ENCODE data around the gene SERPINC1. TPM values are rescaled to one million over a fixed set of nuclear protein-coding genes. Genes with fewer than 3 reads are reported as not detected.
"Not testable (repeated sequence)": the region's sequence is repeated elsewhere in the genome, so short reads cannot be mapped to it uniquely, and the experiment has no call there.

SERPINC1 gene
- total RNA-seq (not detected), polyA plus RNA-seq (under 1 TPM in 1 of 2 donors, not detected in 1; 0.25 TPM)
- long read RNA-seq, donor 1, result 0 reads
- long read RNA-seq, donor 2, result 0 reads

DNA sequence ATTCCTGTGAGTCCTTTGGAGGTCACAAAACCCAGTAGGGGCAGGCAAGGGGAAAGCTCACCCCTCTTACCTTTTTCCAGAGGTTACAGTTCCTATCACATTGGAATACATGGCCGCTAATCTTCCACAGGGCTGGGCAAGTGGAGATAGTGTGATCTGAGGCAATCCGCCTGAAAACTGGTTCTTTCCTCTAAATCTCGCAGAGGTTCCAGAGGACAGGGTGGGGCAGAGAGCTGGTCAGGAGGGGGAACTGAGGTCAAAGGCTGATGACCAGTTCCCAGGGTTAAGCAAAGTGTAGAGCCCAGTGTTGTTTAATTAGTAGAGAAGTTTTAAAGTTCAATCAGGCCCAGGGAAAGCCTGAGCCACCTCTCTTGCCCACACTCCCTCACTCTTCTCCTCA lies at the start of gene SERPINC1:
Gene SERPINC1 (minus strand): TSS at position 179 of the 400 bp plus-strand sequence. CDS start 68 bp downstream, at position 111.
- Histone ChIP-seq H3K36me3 (ENCODE audit: control insufficient read depth in 1 of 2, insufficient read depth in 2 of 2, low read length in 1 of 2) (no peaks in the 10 kb centered on the region), H3K27me3 (ENCODE audit: control insufficient read depth in 1 of 2, insufficient read depth in 2 of 2, low read length in 1 of 2) (no peaks in the 10 kb centered on the region), H3K9me3 (ENCODE audit: control insufficient read depth, low read length) (no peaks in the 10 kb centered on the region), H3K4me1 (ENCODE audit: control insufficient read depth in 1 of 2, insufficient read depth in 2 of 2, low read length in 2 of 2) (no peaks in the 10 kb centered on the region), H3K27ac (ENCODE audit: low read depth in 1 of 2, low read length in 2 of 2) (no peak within 1 kb of the TSS), H3K4me3 (ENCODE audit: low read length in 2 of 2) (no peak within 1 kb of the TSS)
- intact Hi-C loops (cut with DNase I), result no loop called here
- WGBS, 2 donors, result 90 to 91% methylated on average over 3 of the region's 3 CpGs
- no peak for DNase-seq
- ATAC-seq (ENCODE audit: low FRiP score), result no peak

DNA sequence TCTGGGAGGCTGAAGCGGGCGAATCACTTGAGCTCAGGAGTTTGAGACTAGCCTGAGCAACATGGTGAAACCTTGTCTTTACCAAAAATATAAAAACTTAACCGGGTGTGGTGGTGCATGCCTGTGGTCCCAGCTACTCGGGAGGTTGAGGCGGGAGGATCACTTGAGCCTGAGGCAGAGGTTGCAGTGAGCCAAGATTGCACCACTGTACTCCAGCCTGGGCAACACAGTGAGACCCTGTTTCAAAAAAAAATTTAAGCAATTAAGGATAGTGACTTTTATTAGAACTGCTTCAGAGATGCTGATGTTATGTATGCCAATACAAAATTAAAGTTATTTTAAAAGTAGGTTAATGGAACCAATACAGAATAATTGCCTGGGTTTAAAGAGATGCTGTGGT lies 48.8 kb upstream of the SERPINC1 start:
- DNase-seq; H3K4me3 ChIP-seq (ENCODE audit: low read length in 2 of 2); H3K9me3 ChIP-seq (ENCODE audit: control insufficient read depth, low read length); ATAC-seq (ENCODE audit: low FRiP score); H3K27ac ChIP-seq (ENCODE audit: low read depth in 1 of 2, low read length in 2 of 2); H3K4me1 ChIP-seq (ENCODE audit: control insufficient read depth in 1 of 2, insufficient read depth in 2 of 2, low read length in 2 of 2); H3K36me3 ChIP-seq (ENCODE audit: control insufficient read depth in 1 of 2, insufficient read depth in 2 of 2, low read length in 1 of 2); H3K27me3 ChIP-seq (ENCODE audit: control insufficient read depth in 1 of 2, insufficient read depth in 2 of 2, low read length in 1 of 2); intact Hi-C loops (cut with DNase I): not testable (repeated sequence)
- WGBS, 2 donors, result 93 to 96% methylated on average over 5 of the region's 5 CpGs

DNA sequence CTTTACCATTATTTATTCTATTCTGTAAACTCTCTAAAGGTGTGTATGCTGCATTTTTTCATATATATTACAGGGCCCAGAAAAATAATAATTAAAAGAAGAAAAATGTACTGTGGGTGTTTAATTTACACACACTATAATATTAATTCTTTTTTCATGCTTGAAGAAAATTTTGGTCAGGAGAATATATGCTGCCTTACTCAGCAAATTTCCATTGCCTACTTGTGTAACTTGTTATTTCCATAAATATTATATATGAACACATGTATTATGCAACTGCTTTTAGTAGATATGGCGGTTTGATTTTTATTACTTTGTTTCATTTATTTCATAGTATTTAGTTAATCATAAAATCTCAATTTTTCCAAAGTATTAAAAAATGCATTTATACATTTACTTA lies 46.4 kb upstream of the SERPINC1 start:
- Histone ChIP-seq H3K36me3 (ENCODE audit: control insufficient read depth in 1 of 2, insufficient read depth in 2 of 2, low read length in 1 of 2) (peaks cover 0 to 4% of the 10 kb centered on the region in 2 donors), H3K27ac (ENCODE audit: low read depth in 1 of 2, low read length in 2 of 2) (no peak overlapping the region), H3K4me3 (ENCODE audit: low read length in 2 of 2) (no peak overlapping the region), H3K9me3 (ENCODE audit: control insufficient read depth, low read length) (no peaks in the 10 kb centered on the region), H3K27me3 (ENCODE audit: control insufficient read depth in 1 of 2, insufficient read depth in 2 of 2, low read length in 1 of 2) (no peaks in the 10 kb centered on the region), H3K4me1 (ENCODE audit: control insufficient read depth in 1 of 2, insufficient read depth in 2 of 2, low read length in 2 of 2) (no peaks in the 10 kb centered on the region)
- intact Hi-C loops (cut with DNase I), result no loop called here
- DNase-seq, result no peak
- 96 to 98% methylated on average over 1 of the region's 1 CpG for WGBS, 2 donors
- no peak for ATAC-seq (ENCODE audit: low FRiP score)

DNA sequence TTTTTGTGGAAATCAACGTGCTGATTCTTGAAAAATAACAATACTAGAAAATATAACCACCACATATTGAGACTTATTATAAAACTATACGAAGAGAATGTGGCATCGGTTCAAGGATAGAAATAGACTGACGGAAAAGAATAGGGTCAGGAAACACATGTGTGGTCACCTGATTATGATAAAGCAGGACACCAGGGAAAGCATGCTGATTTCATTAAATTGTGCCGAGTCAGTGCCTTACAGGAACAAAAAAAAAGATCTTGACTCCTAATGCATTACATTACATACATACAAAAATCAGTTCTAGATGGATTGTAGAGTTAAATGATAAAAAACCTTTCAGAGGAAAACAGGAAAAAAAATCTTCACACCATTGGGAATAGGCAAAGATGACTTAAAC lies 43.5 kb upstream of the SERPINC1 start:
- no peaks in the 10 kb centered on the region for H3K9me3 ChIP-seq (ENCODE audit: control insufficient read depth, low read length)
- DNase-seq, result no peak
- H3K36me3 ChIP-seq (ENCODE audit: control insufficient read depth in 1 of 2, insufficient read depth in 2 of 2, low read length in 1 of 2), result peaks cover 0 to 4% of the 10 kb centered on the region in 2 donors
- H3K27me3 ChIP-seq (ENCODE audit: control insufficient read depth in 1 of 2, insufficient read depth in 2 of 2, low read length in 1 of 2), result no peaks in the 10 kb centered on the region
- H3K4me1 ChIP-seq (ENCODE audit: control insufficient read depth in 1 of 2, insufficient read depth in 2 of 2, low read length in 2 of 2), result no peaks in the 10 kb centered on the region
- no peak overlapping the region for H3K4me3 ChIP-seq (ENCODE audit: low read length in 2 of 2)
- no peak for ATAC-seq (ENCODE audit: low FRiP score)
- 73 to 85% methylated on average over 5 of the region's 5 CpGs for WGBS, 2 donors
- intact Hi-C loops (cut with DNase I), result no loop called here
- no peak overlapping the region for H3K27ac ChIP-seq (ENCODE audit: low read depth in 1 of 2, low read length in 2 of 2)

DNA sequence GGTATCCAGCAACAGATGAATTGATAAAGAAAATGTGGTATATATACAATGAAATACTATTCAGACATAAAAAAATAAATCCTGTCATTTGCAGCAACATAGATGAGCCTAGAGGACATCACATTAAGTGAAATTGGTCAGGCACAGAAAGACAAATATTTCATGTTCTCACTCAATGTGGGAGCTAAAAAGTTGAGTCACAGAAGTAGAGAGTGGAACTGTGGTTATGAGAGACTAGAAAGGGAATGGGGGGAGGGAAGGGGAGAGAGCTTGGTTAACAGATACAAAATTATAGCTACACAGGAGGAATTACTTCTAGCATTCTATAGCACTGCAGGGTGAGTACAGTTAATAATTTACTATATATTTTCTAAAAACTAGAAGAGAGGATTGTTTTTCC lies 37.1 kb upstream of the SERPINC1 start:
- Histone ChIP-seq H3K27me3 (ENCODE audit: control insufficient read depth in 1 of 2, insufficient read depth in 2 of 2, low read length in 1 of 2) (no peaks in the 10 kb centered on the region), H3K9me3 (ENCODE audit: control insufficient read depth, low read length) (no peaks in the 10 kb centered on the region), H3K4me1 (ENCODE audit: control insufficient read depth in 1 of 2, insufficient read depth in 2 of 2, low read length in 2 of 2) (no peaks in the 10 kb centered on the region), H3K36me3 (ENCODE audit: control insufficient read depth in 1 of 2, insufficient read depth in 2 of 2, low read length in 1 of 2) (peaks cover 0 to 2% of the 10 kb centered on the region in 2 donors), H3K4me3 (ENCODE audit: low read length in 2 of 2) (no peak overlapping the region), H3K27ac (ENCODE audit: low read depth in 1 of 2, low read length in 2 of 2) (no peak overlapping the region)
- no peak for ATAC-seq (ENCODE audit: low FRiP score)
- intact Hi-C loops (cut with DNase I), result no loop called here
- DNase-seq, result no peak

DNA sequence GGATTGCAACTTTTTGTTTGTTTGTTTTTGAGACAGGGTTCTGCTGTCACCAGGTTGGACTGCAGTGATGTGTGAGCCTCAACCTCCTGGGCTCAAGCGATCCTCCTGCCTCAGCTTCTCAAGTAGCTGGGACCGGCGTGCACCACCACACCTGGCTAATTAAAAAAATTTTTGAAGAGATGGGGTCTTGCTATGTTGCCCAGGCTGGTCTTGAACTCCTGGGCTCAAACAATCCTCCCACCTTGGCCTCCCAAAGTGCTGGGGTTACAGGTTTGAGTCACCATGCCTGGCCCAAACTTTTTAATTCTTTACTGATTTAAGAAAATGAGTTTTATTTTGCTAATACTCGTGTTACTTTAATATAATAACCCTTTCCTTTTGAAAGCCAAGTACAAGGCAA lies 31.5 kb upstream of the SERPINC1 start:
- DNase-seq (no peak), ATAC-seq (ENCODE audit: low FRiP score) (no peak)
- intact Hi-C loops (cut with DNase I), result no loop called here
- Histone ChIP-seq H3K27me3 (ENCODE audit: control insufficient read depth in 1 of 2, insufficient read depth in 2 of 2, low read length in 1 of 2) (no peaks in the 10 kb centered on the region), H3K4me3 (ENCODE audit: low read length in 2 of 2) (no peak overlapping the region), H3K36me3 (ENCODE audit: control insufficient read depth in 1 of 2, insufficient read depth in 2 of 2, low read length in 1 of 2) (peaks cover 2 to 3% of the 10 kb centered on the region in 2 donors), H3K9me3 (ENCODE audit: control insufficient read depth, low read length) (no peaks in the 10 kb centered on the region), H3K27ac (ENCODE audit: low read depth in 1 of 2, low read length in 2 of 2) (no peak overlapping the region), H3K4me1 (ENCODE audit: control insufficient read depth in 1 of 2, insufficient read depth in 2 of 2, low read length in 2 of 2) (no peaks in the 10 kb centered on the region)
- WGBS, 2 donors, result 86 to 97% methylated on average over 4 of the region's 4 CpGs

DNA sequence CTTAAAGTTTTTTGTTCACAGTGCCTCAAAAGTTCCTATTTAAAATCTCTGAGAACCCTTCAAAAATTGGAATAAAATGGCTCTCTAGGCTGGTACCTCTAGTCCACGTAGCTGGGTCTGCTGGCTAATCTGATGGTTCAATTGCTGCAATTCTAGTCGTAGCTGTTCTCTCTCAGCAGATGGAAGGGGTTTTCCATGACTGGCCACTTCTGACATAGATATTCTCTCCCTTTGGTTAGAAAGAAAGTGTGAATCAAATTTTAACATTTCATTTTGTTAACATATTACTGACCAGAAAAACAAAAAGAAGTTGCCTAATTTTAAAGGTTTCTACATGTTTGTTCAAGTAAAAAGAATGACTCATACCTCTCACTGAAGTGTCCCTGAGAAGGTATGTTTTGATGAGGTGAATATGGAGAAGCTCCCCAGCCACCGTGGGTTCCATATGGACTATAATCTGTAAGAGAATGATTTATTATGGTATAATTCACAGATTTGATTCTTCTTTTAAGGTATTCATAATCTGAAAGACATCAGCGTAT lies 29.3 kb upstream of the SERPINC1 start:
- no peaks in the 10 kb centered on the region for H3K9me3 ChIP-seq (ENCODE audit: control insufficient read depth, low read length)
- ATAC-seq (ENCODE audit: low FRiP score) (no peak), DNase-seq (no peak)
- peaks cover 4 to 6% of the 10 kb centered on the region in 2 donors for H3K36me3 ChIP-seq (ENCODE audit: control insufficient read depth in 1 of 2, insufficient read depth in 2 of 2, low read length in 1 of 2)
- no peaks in the 10 kb centered on the region for H3K4me1 ChIP-seq (ENCODE audit: control insufficient read depth in 1 of 2, insufficient read depth in 2 of 2, low read length in 2 of 2)
- intact Hi-C loops (cut with DNase I), result no loop called here
- H3K27ac ChIP-seq (ENCODE audit: low read depth in 1 of 2, low read length in 2 of 2), result no peak overlapping the region
- WGBS, 2 donors, result 86 to 90% methylated on average over 4 of the region's 4 CpGs
- no peaks in the 10 kb centered on the region for H3K27me3 ChIP-seq (ENCODE audit: control insufficient read depth in 1 of 2, insufficient read depth in 2 of 2, low read length in 1 of 2)
- no peak overlapping the region for H3K4me3 ChIP-seq (ENCODE audit: low read length in 2 of 2)

DNA sequence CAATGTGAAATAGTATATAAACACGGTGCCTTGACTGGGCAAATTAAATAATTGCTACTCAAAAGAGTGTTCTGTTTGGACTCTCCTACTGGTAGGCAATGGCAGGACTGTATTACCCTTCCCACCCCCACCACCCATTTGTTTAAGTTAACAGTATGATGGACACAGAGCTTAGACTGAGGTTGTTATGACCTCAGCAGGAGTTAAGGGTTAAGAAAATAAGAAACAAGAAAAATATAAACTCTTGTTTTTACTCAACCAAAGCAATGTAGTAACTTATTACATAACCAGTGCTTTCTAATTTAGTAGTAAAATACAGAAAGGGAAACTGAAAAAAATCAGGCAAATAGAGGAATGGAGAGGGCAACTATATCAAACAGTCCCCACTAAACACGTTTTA lies 19.9 kb upstream of the SERPINC1 start:
- H3K4me3 ChIP-seq (ENCODE audit: low read length in 2 of 2), result no peak overlapping the region
- H3K27ac ChIP-seq (ENCODE audit: low read depth in 1 of 2, low read length in 2 of 2), result no peak overlapping the region
- H3K9me3 ChIP-seq (ENCODE audit: control insufficient read depth, low read length), result no peaks in the 10 kb centered on the region
- no peak for DNase-seq
- 50 to 71% methylated on average over 2 of the region's 2 CpGs for WGBS, 2 donors
- H3K27me3 ChIP-seq (ENCODE audit: control insufficient read depth in 1 of 2, insufficient read depth in 2 of 2, low read length in 1 of 2), result no peaks in the 10 kb centered on the region
- no peak for ATAC-seq (ENCODE audit: low FRiP score)
- no peaks in the 10 kb centered on the region for H3K4me1 ChIP-seq (ENCODE audit: control insufficient read depth in 1 of 2, insufficient read depth in 2 of 2, low read length in 2 of 2)
- intact Hi-C loops (cut with DNase I), result no loop called here
- H3K36me3 ChIP-seq (ENCODE audit: control insufficient read depth in 1 of 2, insufficient read depth in 2 of 2, low read length in 1 of 2), result no peaks in the 10 kb centered on the region

DNA sequence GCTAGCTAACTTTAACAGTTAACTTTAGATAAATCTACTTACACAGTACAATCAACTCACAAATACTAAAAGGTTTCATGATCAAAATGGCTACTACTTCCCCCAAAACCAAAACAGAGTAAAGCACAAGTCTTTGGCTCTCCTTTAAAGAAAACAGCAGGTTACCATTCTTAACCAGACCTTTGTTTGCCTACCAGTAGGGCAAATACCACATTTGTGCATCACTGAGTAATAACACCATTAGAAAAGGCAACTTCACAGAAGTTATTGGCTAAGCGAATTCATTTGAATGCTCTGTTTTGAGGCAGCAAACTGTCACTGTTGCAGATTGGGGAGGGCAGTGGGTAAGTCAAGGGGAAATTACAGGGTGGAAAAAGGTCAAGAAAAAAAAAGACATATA lies 17.3 kb upstream of the SERPINC1 start:
- no peaks in the 10 kb centered on the region for H3K27me3 ChIP-seq (ENCODE audit: control insufficient read depth in 1 of 2, insufficient read depth in 2 of 2, low read length in 1 of 2)
- intact Hi-C loops (cut with DNase I), result no loop called here
- no peak for ATAC-seq (ENCODE audit: low FRiP score)
- no peaks in the 10 kb centered on the region for H3K9me3 ChIP-seq (ENCODE audit: control insufficient read depth, low read length)
- no peak overlapping the region for H3K27ac ChIP-seq (ENCODE audit: low read depth in 1 of 2, low read length in 2 of 2)
- no peak overlapping the region for H3K4me3 ChIP-seq (ENCODE audit: low read length in 2 of 2)
- no peak for DNase-seq
- H3K36me3 ChIP-seq (ENCODE audit: control insufficient read depth in 1 of 2, insufficient read depth in 2 of 2, low read length in 1 of 2), result no peaks in the 10 kb centered on the region
- H3K4me1 ChIP-seq (ENCODE audit: control insufficient read depth in 1 of 2, insufficient read depth in 2 of 2, low read length in 2 of 2), result no peaks in the 10 kb centered on the region
- 88 to 93% methylated on average over 1 of the region's 1 CpG for WGBS, 2 donors
